HepG2 (cell line): ENCODE results near the gene SGSH. TPM values are rescaled to one million over a fixed set of nuclear protein-coding genes. Genes with fewer than 3 reads are reported as not detected.

Experiments used
- CBX5 ChIP-seq: sonication (generic); formaldehyde crosslinking; IDR thresholded peaks from 2 replicates; pipeline ENCODE4 v1.4.0; 2020; ENCODE audit warnings: missing genetic modification reagents, borderline replicate concordance
- FOXA3 ChIP-seq: IDR thresholded peaks from 2 replicates; pipeline ENCODE4 v1.6.1; 2016; ENCODE audit warnings: missing genetic modification reagents, missing compliant biosample characterization
- HOXD1 ChIP-seq: sonication (generic); formaldehyde crosslinking; IDR thresholded peaks from 2 replicates; pipeline ENCODE4 v1.5.0; 2020; ENCODE audit warnings: missing genetic modification reagents
- KAT7 ChIP-seq: IDR thresholded peaks from 2 replicates; pipeline ENCODE4 v1.6.1; 2018; ENCODE audit warnings: borderline replicate concordance, missing compliant biosample characterization
- MAFK ChIP-seq, 2 experiments: IDR thresholded peaks in 1 of 2; conservative IDR thresholded peaks in 1 of 2; 2 replicates each; pipeline ENCODE4 v1.6.1; 2011; ENCODE audit warnings: improper control_type of control experiment in 2 of 2, low read length in 2 of 2
- MIER3 ChIP-seq: IDR thresholded peaks from 2 replicates; pipeline ENCODE4 v1.6.1; 2016; ENCODE audit warnings: missing compliant biosample characterization, borderline replicate concordance
- MLLT10 ChIP-seq: sonication (generic); formaldehyde crosslinking; IDR thresholded peaks from 2 replicates; pipeline ENCODE4 v1.4.0; 2020; ENCODE audit warnings: missing genetic modification reagents
- NR2F1 ChIP-seq, 2 experiments: fragments of 450-650 bp in 1 of 2; formaldehyde crosslinking in 1 of 2; IDR thresholded peaks; 2 replicates each; pipeline versions ENCODE4 v1.5.0 to v1.6.1; 2016 to 2020; ENCODE audit warnings: mild to moderate bottlenecking in 1 of 2, missing compliant biosample characterization in 1 of 2, missing genetic modification reagents in 1 of 2, moderate library complexity in 1 of 2
- POGZ ChIP-seq: sonication (generic); formaldehyde crosslinking; IDR thresholded peaks from 2 replicates; pipeline ENCODE4 v1.4.0; 2020; ENCODE audit warnings: mild to moderate bottlenecking, missing genetic modification reagents
- RELA ChIP-seq: sonication (generic); formaldehyde crosslinking; IDR thresholded peaks from 2 replicates; pipeline ENCODE4 v1.4.0; 2020; ENCODE audit warnings: missing genetic modification reagents
- SALL2 ChIP-seq: sonication (generic); formaldehyde crosslinking; IDR thresholded peaks from 2 replicates; pipeline ENCODE4 v1.8.1; 2023; ENCODE audit warnings: mild to moderate bottlenecking, missing genetic modification reagents, inconsistent platforms
- SMYD3 ChIP-seq: sonication (generic); formaldehyde crosslinking; IDR thresholded peaks from 2 replicates; pipeline ENCODE4 v1.8.1; 2023; ENCODE audit warnings: mild to moderate bottlenecking, missing genetic modification reagents
- SOX13 ChIP-seq, 3 experiments: fragments of 450-650 bp in 1 of 3; sonication (generic) in 1 of 3; formaldehyde crosslinking in 1 of 3; IDR thresholded peaks in 2 of 3; conservative IDR thresholded peaks in 1 of 3; 2 replicates each; pipeline versions ENCODE4 v1.5.0 to v1.6.1; 2016 to 2020; ENCODE audit warnings: antibody characterized with exemption in 1 of 3, mild to moderate bottlenecking in 1 of 3, missing compliant biosample characterization in 1 of 3, missing genetic modification reagents in 1 of 3, moderate library complexity in 1 of 3
- ZFP36L2 ChIP-seq: sonication (generic); formaldehyde crosslinking; IDR thresholded peaks from 2 replicates; pipeline ENCODE4 v1.4.0; 2020; ENCODE audit warnings: missing genetic modification reagents
- ZFP62 ChIP-seq: sonication (generic); formaldehyde crosslinking; IDR thresholded peaks from 2 replicates; pipeline ENCODE4 v1.4.0; 2020; ENCODE audit warnings: missing genetic modification reagents
- ZMYM4 ChIP-seq: sonication (generic); formaldehyde crosslinking; IDR thresholded peaks from 2 replicates; pipeline ENCODE4 v1.8.1; 2023; ENCODE audit warnings: mild to moderate bottlenecking, missing genetic modification reagents
- ZNF225 ChIP-seq: sonication (generic); formaldehyde crosslinking; IDR thresholded peaks from 2 replicates; pipeline ENCODE4 v1.4.0; 2020; ENCODE audit warnings: mild to moderate bottlenecking, missing genetic modification reagents
- ZNF33A ChIP-seq: sonication (generic); formaldehyde crosslinking; IDR thresholded peaks from 2 replicates; pipeline ENCODE4 v1.5.1; 2020; ENCODE audit warnings: missing genetic modification reagents, mild to moderate bottlenecking, moderate library complexity, borderline replicate concordance
- ZNF616 ChIP-seq: sonication (generic); formaldehyde crosslinking; IDR thresholded peaks from 2 replicates; pipeline ENCODE4 v1.5.0; 2020; ENCODE audit warnings: low read depth, mild to moderate bottlenecking, missing genetic modification reagents
- ZNF619 ChIP-seq: sonication (generic); formaldehyde crosslinking; IDR thresholded peaks from 2 replicates; pipeline ENCODE4 v1.4.0; 2020; ENCODE audit warnings: mild to moderate bottlenecking, missing genetic modification reagents
- ZNF709 ChIP-seq: sonication (generic); formaldehyde crosslinking; IDR thresholded peaks from 2 replicates; pipeline ENCODE4 v1.5.0; 2020; ENCODE audit warnings: mild to moderate bottlenecking, missing genetic modification reagents
- polyA plus RNA-seq, 8 experiments: library from polyadenylated mRNA; depleted of rRNA in 3 of 8; stranded (reverse) in 7 of 8; unstranded in 1 of 8; fragments of >200 nt; fragmentation: Illumina TruSeq in 4 of 8; extraction: Trizol in 4 of 8; gene quantifications; 2 replicates each; pipeline versions ENCODE4 v1.2.1 to v1.2.3, GENCODE V29; 2011 to 2016; ENCODE audit warnings: low read depth in 4 of 8, missing spikeins in 1 of 8, mixed read lengths in 1 of 8; ENCODE audit not compliant: insufficient read depth in 1 of 8
- total RNA-seq, 5 experiments: library from RNA; depleted of rRNA; stranded (reverse); fragments of >200 nt; fragmentation: Illumina TruSeq; extraction: Trizol; gene quantifications; 2 replicates each; pipeline ENCODE4 v1.2.3, GENCODE V29; 2016; ENCODE audit warnings: low read depth in 1 of 5
- TF ChIP-seq, protein P1 (sequence below): sonication (generic); formaldehyde crosslinking; IDR thresholded peaks from 2 replicates; pipeline ENCODE4 v1.8.0; 2022; ENCODE audit warnings: mild to moderate bottlenecking, missing genetic modification reagents, borderline replicate concordance
- TF ChIP-seq, protein P2 (sequence below): sonication (generic); formaldehyde crosslinking; IDR thresholded peaks from 2 replicates; pipeline ENCODE4 v1.5.0; 2020; ENCODE audit warnings: mild to moderate bottlenecking, missing genetic modification reagents, borderline replicate concordance
- TF ChIP-seq, protein P3 (sequence below): sonication (generic); formaldehyde crosslinking; IDR thresholded peaks from 2 replicates; pipeline ENCODE4 v1.4.0; 2020; ENCODE audit warnings: missing genetic modification reagents

The SGSH gene
- total and polyA plus RNA-seq, 2 of the 13 experiments (the other 11 are each of a cell fraction or from before 2014, with no cell fraction given) = 12.2 to 17.6 TPM

DNA sequence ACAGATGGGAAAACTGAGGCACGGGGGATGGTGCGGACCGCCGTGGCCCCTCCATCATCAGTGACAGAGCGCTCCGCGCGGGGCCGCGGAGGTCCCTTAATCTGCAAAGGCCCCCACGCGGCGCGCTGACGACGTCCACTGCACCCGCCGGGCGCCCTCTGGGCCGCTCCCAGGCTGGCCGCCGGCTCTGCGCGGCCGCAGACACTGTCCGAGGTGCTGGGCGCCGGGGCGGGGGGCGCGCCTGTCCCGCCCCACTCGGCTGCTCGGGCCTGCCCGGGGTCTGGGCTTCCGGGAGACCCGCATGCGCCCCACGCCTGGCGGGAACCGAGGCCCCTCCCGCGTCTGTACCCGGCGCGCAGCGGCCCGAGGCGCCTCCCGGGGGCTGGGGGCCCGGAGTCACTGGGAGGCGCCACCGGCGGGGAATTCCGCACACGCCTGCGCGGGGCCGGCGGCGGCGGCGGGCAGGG, 40.0 kb upstream of the SGSH start (continued):
- no peak for TF ChIP-seq ZMYM4 (CRISPR knock-in tag)
- TF ChIP-seq, protein P1, sequence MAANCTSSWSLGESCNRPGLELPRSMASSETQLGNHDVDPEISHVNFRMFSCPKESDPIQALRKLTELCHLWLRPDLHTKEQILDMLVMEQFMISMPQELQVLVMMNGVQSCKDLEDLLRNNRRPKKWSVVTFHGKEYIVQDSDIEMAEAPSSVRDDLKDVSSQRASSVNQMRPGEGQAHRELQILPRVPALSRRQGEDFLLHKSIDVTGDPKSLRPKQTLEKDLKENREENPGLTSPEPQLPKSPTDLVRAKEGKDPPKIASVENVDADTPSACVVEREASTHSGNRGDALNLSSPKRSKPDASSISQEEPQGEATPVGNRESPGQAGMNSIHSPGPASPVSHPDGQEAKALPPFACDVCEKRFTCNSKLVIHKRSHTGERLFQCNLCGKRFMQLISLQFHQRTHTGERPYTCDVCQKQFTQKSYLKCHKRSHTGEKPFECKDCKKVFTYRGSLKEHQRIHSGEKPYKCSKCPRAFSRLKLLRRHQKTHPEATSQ (CRISPR knock-in tag) = no peak
- TF ChIP-seq, protein P2, sequence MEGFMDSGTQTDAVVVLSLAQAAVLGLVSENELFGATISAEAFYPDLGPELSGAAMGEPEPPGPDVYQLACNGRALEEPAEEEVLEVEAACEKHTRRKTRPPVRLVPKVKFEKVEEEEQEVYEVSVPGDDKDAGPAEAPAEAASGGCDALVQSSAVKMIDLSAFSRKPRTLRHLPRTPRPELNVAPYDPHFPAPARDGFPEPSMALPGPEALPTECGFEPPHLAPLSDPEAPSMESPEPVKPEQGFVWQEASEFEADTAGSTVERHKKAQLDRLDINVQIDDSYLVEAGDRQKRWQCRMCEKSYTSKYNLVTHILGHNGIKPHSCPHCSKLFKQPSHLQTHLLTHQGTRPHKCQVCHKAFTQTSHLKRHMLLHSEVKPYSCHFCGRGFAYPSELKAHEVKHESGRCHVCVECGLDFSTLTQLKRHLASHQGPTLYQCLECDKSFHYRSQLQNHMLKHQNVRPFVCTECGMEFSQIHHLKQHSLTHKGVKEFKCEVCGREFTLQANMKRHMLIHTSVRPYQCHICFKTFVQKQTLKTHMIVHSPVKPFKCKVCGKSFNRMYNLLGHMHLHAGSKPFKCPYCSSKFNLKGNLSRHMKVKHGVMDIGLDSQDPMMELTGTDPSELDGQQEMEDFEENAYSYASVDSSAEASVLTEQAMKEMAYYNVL = no peak
- no peak for TF ChIP-seq ZFP36L2
- TF ChIP-seq HOXD1 = no peak
- TF ChIP-seq SMYD3 = no peak
- TF ChIP-seq MLLT10 (CRISPR knock-in tag) = no peak
- TF ChIP-seq NR2F1 (CRISPR knock-in tag; IDR thresholded peaks at IDR 0.05) = no peak
- TF ChIP-seq, protein P3, sequence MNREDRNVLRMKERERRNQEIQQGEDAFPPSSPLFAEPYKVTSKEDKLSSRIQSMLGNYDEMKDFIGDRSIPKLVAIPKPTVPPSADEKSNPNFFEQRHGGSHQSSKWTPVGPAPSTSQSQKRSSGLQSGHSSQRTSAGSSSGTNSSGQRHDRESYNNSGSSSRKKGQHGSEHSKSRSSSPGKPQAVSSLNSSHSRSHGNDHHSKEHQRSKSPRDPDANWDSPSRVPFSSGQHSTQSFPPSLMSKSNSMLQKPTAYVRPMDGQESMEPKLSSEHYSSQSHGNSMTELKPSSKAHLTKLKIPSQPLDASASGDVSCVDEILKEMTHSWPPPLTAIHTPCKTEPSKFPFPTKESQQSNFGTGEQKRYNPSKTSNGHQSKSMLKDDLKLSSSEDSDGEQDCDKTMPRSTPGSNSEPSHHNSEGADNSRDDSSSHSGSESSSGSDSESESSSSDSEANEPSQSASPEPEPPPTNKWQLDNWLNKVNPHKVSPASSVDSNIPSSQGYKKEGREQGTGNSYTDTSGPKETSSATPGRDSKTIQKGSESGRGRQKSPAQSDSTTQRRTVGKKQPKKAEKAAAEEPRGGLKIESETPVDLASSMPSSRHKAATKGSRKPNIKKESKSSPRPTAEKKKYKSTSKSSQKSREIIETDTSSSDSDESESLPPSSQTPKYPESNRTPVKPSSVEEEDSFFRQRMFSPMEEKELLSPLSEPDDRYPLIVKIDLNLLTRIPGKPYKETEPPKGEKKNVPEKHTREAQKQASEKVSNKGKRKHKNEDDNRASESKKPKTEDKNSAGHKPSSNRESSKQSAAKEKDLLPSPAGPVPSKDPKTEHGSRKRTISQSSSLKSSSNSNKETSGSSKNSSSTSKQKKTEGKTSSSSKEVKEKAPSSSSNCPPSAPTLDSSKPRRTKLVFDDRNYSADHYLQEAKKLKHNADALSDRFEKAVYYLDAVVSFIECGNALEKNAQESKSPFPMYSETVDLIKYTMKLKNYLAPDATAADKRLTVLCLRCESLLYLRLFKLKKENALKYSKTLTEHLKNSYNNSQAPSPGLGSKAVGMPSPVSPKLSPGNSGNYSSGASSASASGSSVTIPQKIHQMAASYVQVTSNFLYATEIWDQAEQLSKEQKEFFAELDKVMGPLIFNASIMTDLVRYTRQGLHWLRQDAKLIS = no peak
- TF ChIP-seq ZNF225 (CRISPR knock-in tag) = peak; percentile 46; the same call in 1 of the 2 replicates
- TF ChIP-seq ZNF709 (CRISPR knock-in tag) = no peak; the same call in 1 of the 2 replicates
- peak; percentile 63; the same call in 1 of the 2 replicates for TF ChIP-seq SALL2
- TF ChIP-seq FOXA3 (CRISPR knock-in tag) = peak; percentile 22; the same call in 1 of the 2 replicates
- no peak for TF ChIP-seq MAFK (conservative IDR thresholded peaks at IDR 0.05 in 1 of 2, IDR thresholded peaks at IDR 0.05 in 1 of 2; ENCODE audit: low read length in 2 of 2)
- peak; percentile 75; the same call in 1 of the 2 replicates for TF ChIP-seq RELA (CRISPR knock-in tag)
- no peak for TF ChIP-seq ZNF616 (CRISPR knock-in tag)
- no peak for TF ChIP-seq POGZ (CRISPR knock-in tag)
- no peak for TF ChIP-seq ZNF619 (CRISPR knock-in tag)
- no peak for TF ChIP-seq KAT7 (CRISPR knock-in tag)
- no peak for TF ChIP-seq SOX13 (IDR thresholded peaks at IDR 0.05)
- TF ChIP-seq SOX13 (CRISPR knock-in tag; conservative IDR thresholded peaks at IDR 0.05 in 1 of 2, IDR thresholded peaks at IDR 0.05 in 1 of 2) = no peak
- TF ChIP-seq ZNF33A (CRISPR knock-in tag) = no peak
- no peak for TF ChIP-seq MIER3
- TF ChIP-seq CBX5 (CRISPR knock-in tag) = 0 out of 2 replicates have a peak, but pooled peaks have one; percentile 4
- TF ChIP-seq ZFP62 (CRISPR knock-in tag) = no peak
